GM23338 (cell line): ENCODE results near the gene CSF2RB. TPM values are rescaled to one million over a fixed set of nuclear protein-coding genes. Genes with fewer than 3 reads are reported as not detected.

ENCODE experiments used
- ATAC-seq: fragments of 200-7000 bp; cut with Tn5 transposase; 3 replicates; pipeline ENCODE4 v1.9.1; 2020
- DNase-seq: peaks from one replicate; pipeline ENCODE4 v3.0.0-alpha.2; 2015; ENCODE audit warnings: low spot score
- H2AFZ ChIP-seq: fragments of 200-600 bp; sonication (generic); 2 replicates; pipeline ENCODE4 v1.8.0; 2016; ENCODE audit warnings: antibody characterized with exemption, mild to moderate bottlenecking, moderate library complexity
- H3F3A ChIP-seq: fragments of 200-600 bp; sonication (generic); replicated peaks from 2 replicates; pipeline ENCODE4 v1.8.0; 2017; ENCODE audit warnings: antibody characterized with exemption, mixed run types, low read depth
- H3K27ac ChIP-seq: fragments of 200-600 bp; sonication (generic); 2 replicates; pipeline ENCODE4 v1.6.1; 2016; ENCODE audit warnings: low read depth
- H3K27me3 ChIP-seq: fragments of 200-600 bp; sonication (generic); 2 replicates; pipeline ENCODE4 v1.8.0; 2016; ENCODE audit warnings: mild to moderate bottlenecking, mixed run types, moderate library complexity; ENCODE audit not compliant: insufficient read depth
- H3K36me3 ChIP-seq: fragments of 200-600 bp; sonication (generic); 2 replicates; pipeline ENCODE4 v1.8.0; 2016; ENCODE audit warnings: mild to moderate bottlenecking; ENCODE audit not compliant: insufficient read depth
- H3K4me1 ChIP-seq: fragments of 200-600 bp; sonication (generic); 2 replicates; pipeline ENCODE4 v1.8.0; 2016; ENCODE audit warnings: mild to moderate bottlenecking, moderate library complexity; ENCODE audit not compliant: insufficient read depth
- H3K4me2 ChIP-seq: fragments of 200-600 bp; sonication (generic); 2 replicates; pipeline ENCODE4 v1.7.1; 2017; ENCODE audit warnings: mixed run types
- H3K4me3 ChIP-seq: fragments of 200-600 bp; sonication (generic); 2 replicates; pipeline ENCODE4 v1.6.1; 2016; ENCODE audit warnings: mixed run types
- H3K79me2 ChIP-seq: fragments of 200-600 bp; sonication (generic); replicated peaks from 2 replicates; pipeline ENCODE4 v1.8.0; 2017; ENCODE audit warnings: mild to moderate bottlenecking; ENCODE audit not compliant: insufficient read depth
- H3K9me2 ChIP-seq: fragments of 200-600 bp; sonication (generic); 2 replicates; pipeline ENCODE4 v1.8.0; 2017; ENCODE audit not compliant: insufficient read depth
- H4K20me1 ChIP-seq: fragments of 200-600 bp; sonication (generic); replicated peaks from 2 replicates; pipeline ENCODE4 v1.8.0; 2017; ENCODE audit warnings: mild to moderate bottlenecking; ENCODE audit not compliant: insufficient read depth
- H3K27ac Mint-ChIP-seq: 2 replicates; pipeline ENCODE4 v1.8.0; 2020; ENCODE audit warnings: inconsistent platforms, mild to moderate bottlenecking, moderate library complexity, mixed read lengths
- H3K27me3 Mint-ChIP-seq: 3 replicates; pipeline ENCODE4 v1.8.0; 2022; ENCODE audit warnings: low read depth, mild to moderate bottlenecking, moderate library complexity, mixed read lengths, inconsistent platforms; ENCODE audit not compliant: insufficient read depth, poor library complexity
- H3K36me3 Mint-ChIP-seq: 3 replicates; pipeline ENCODE4 v1.8.0; 2021; ENCODE audit warnings: low read depth, mild to moderate bottlenecking, inconsistent platforms, moderate library complexity, mixed read lengths
- H3K4me1 Mint-ChIP-seq: 3 replicates; pipeline ENCODE4 v1.8.0; 2020; ENCODE audit warnings: mild to moderate bottlenecking, inconsistent platforms, mixed read lengths
- H3K4me3 Mint-ChIP-seq: 3 replicates; pipeline ENCODE4 v1.8.0; 2021; ENCODE audit warnings: moderate library complexity, mild to moderate bottlenecking, inconsistent platforms, mixed read lengths
- H3K9me3 Mint-ChIP-seq: 3 replicates; pipeline ENCODE4 v1.8.0; 2020; ENCODE audit warnings: moderate library complexity, mild to moderate bottlenecking, inconsistent platforms, mixed read lengths
- CREB1 ChIP-seq: fragments of 250-450 bp; sonication (Bioruptor Pico); IDR thresholded peaks from 2 replicates; pipeline ENCODE4 v1.5.0; 2020; ENCODE audit warnings: low read depth, mild to moderate bottlenecking, moderate library complexity
- CTCF ChIP-seq, 2 experiments: fragments of 200-600 bp in 1 of 2; sonication (generic) in 1 of 2; conservative IDR thresholded peaks; 2 replicates each; pipeline versions ENCODE4 v1.5.1 to v1.6.1; 2016 to 2017; ENCODE audit warnings: antibody characterized with exemption in 2 of 2, low read depth in 2 of 2, mild to moderate bottlenecking in 2 of 2, moderate library complexity in 1 of 2
- ETS1 ChIP-seq: IDR thresholded peaks from 2 replicates; pipeline ENCODE4 v1.6.1; 2016; ENCODE audit warnings: antibody characterized with exemption
- EZH2 ChIP-seq: fragments of 200-600 bp; sonication (generic); IDR thresholded peaks from one replicate; pipeline ENCODE4 v1.8.0; 2017; ENCODE audit warnings: antibody characterized with exemption, mild to moderate bottlenecking, low read depth; ENCODE audit not compliant: unreplicated experiment
- EZH2phosphoT487 ChIP-seq: fragments of 200-600 bp; sonication (generic); IDR thresholded peaks from one replicate; pipeline ENCODE4 v1.8.1; 2018; ENCODE audit warnings: antibody characterized with exemption; ENCODE audit not compliant: unreplicated experiment
- JUNB ChIP-seq: IDR thresholded peaks from one replicate; pipeline ENCODE4 v1.6.1; 2016; ENCODE audit warnings: antibody characterized with exemption; ENCODE audit not compliant: unreplicated experiment
- NANOG ChIP-seq: IDR thresholded peaks from 2 replicates; pipeline ENCODE4 v1.6.1; 2016; ENCODE audit warnings: antibody characterized with exemption, borderline replicate concordance
- POLR2AphosphoS5 ChIP-seq: IDR thresholded peaks from 2 replicates; pipeline ENCODE4 v1.6.1; 2016; ENCODE audit warnings: antibody characterized with exemption, low read depth
- REST ChIP-seq: IDR thresholded peaks from one replicate; pipeline ENCODE4 v1.6.1; 2018; ENCODE audit warnings: antibody characterized with exemption; ENCODE audit not compliant: unreplicated experiment
- STAT1 ChIP-seq: IDR thresholded peaks from one replicate; pipeline ENCODE4 v1.6.1; 2016; ENCODE audit warnings: antibody characterized with exemption; ENCODE audit not compliant: unreplicated experiment
- ZNF114 ChIP-seq: fragments of 250-450 bp; sonication (Bioruptor Pico); IDR thresholded peaks from 2 replicates; pipeline ENCODE4 v1.5.0; 2020; ENCODE audit warnings: mild to moderate bottlenecking, moderate library complexity
- ZNF331 ChIP-seq: fragments of 250-450 bp; sonication (Bioruptor Pico); IDR thresholded peaks from 2 replicates; pipeline ENCODE4 v1.5.0; 2020; ENCODE audit warnings: low read depth, mild to moderate bottlenecking, moderate library complexity
- ZNF462 ChIP-seq: fragments of 250-450 bp; sonication (Bioruptor Pico); IDR thresholded peaks from 2 replicates; pipeline ENCODE4 v1.5.0; 2020; ENCODE audit warnings: mild to moderate bottlenecking, moderate library complexity
- polyA plus RNA-seq: library from polyadenylated mRNA; unstranded; fragments of >200 nt; fragmentation: Nextera tagmentation; extraction: Ambion mirVana; gene quantifications from 2 replicates; pipeline ENCODE4 v1.2.1, GENCODE V29; 2016
- total RNA-seq: library from RNA; depleted of rRNA; stranded (reverse); fragments of >200 nt; shearing (Covaris generic); gene quantifications from 2 replicates; pipeline ENCODE4 v1.2.3, GENCODE V29; 2014

The CSF2RB gene
- total and polyA plus RNA-seq, 2 experiments from 2014 or later, result not detected

GRCh38 chr22:36930041-36930935, 16.9 kb downstream of the CSF2RB start:
- no peaks in the 10 kb centered on the region for H4K20me1 ChIP-seq
- TF ChIP-seq ZNF114 (no peak), ZNF331 (CRISPR knock-in tag) (no peak), ETS1 (no peak), STAT1 (no peak), NANOG (no peak), CTCF (conservative IDR thresholded peaks at IDR 0.05; ENCODE audit: low read depth in 2 of 2) (no peak), EZH2phosphoT487 (no peak), POLR2AphosphoS5 (no peak), REST (no peak), ZNF462 (CRISPR knock-in tag) (no peak), CREB1 (CRISPR knock-in tag) (no peak), JUNB (no peak), EZH2 (no peak)
- H3K4me2 ChIP-seq, result no peak overlapping the region
- no peaks in the 10 kb centered on the region for H3K9me2 ChIP-seq
- no peak overlapping the region for H3K27ac Mint-ChIP-seq
- H3K36me3 Mint-ChIP-seq, result no peaks in the 10 kb centered on the region
- H3K27ac ChIP-seq, result no peak overlapping the region
- no peaks in the 10 kb centered on the region for H3K27me3 ChIP-seq
- H3F3A ChIP-seq, result no peaks in the 10 kb centered on the region
- no peaks in the 10 kb centered on the region for H3K79me2 ChIP-seq
- no peak overlapping the region for H3K4me3 Mint-ChIP-seq
- H3K4me1 ChIP-seq, result no peaks in the 10 kb centered on the region
- no peak for DNase-seq
- ATAC-seq, result no peak
- H3K36me3 ChIP-seq, result no peaks in the 10 kb centered on the region
- H3K27me3 Mint-ChIP-seq, result peaks cover 9% of the 10 kb centered on the region
- H3K9me3 Mint-ChIP-seq, result no peaks in the 10 kb centered on the region; the same call in 2 of the 3 replicates
- peaks cover 4% of the 10 kb centered on the region; the same call in 1 of the 3 replicates for H3K4me1 Mint-ChIP-seq
- H3K4me3 ChIP-seq, result no peak overlapping the region
- no peak overlapping the region for H2AFZ ChIP-seq
